Stimulated activated CD4-positive, alpha-beta T cell treated with anti-CD3 and anti-CD28 coated beads, TNF-alpha, amount 100 ng/mL, for 24 hours (primary cell): ENCODE data around the gene HOXA11.

Experiments used
- DNase-seq, 3 experiments: peaks; one replicate each; pipeline ENCODE4 v3.0.0-alpha.2; 2020; ENCODE audit warnings: low read depth in 3 of 3

Gene HOXA11

DNA sequence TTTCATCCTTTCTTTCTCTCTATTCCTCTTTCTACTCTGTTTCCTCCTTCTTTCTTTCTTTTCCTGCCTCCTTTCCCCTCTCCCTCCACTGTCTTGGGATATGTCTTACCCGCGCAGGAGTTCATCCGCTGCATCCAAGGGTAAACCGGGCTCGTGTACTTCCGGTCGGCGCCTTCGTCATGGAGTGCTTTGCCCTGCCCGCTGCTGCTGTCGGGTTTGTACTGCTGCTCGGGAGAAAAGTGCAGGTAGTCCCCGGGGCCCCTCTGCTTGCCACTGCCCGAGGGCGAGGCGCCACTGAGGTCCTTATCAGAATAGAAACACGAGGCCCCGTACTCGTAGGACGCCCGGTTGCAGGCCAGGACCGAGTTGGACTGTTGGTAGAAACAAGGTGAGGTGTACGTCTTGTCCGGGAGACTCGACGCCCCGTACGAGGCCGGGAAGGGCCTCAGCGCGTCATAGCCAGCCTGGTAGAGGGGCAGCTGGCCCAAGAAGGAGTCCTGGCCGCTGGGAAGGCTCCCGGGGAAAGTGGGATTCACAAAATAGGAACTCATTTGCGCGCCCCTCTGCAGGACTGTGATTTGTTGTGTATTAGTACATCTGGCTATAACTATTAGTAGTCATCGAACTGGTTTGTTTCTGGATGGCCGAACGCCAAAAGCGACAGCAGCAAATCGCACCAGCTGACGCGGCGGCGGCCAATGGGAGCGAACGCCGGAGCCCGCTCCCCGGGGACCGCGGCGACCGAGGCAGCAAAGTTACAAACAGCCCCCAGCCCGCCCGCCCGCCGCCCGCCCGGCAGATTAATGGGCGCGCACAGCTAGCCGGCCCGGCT, 37.6 kb downstream of the HOXA11 start, which contains the start of gene HOXA6:
Gene HOXA6, minus strand, starts transcription at position 576 of the 832 bp plus-strand sequence. Its CDS starts 25 bp downstream, at position 551.
- no peak for DNase-seq

- DNase-seq = no peak
Observed at GRCh38 chr7:27146491-27147198, 38.4 kb downstream of the HOXA11 start.

- DNase-seq = no peak
Observed at GRCh38 chr7:27145914-27146412, 39.1 kb downstream of the HOXA11 start.

GRCh38 chr7:27145165-27145913, 39.7 kb downstream of the HOXA11 start:
- DNase-seq = no peak

DNA sequence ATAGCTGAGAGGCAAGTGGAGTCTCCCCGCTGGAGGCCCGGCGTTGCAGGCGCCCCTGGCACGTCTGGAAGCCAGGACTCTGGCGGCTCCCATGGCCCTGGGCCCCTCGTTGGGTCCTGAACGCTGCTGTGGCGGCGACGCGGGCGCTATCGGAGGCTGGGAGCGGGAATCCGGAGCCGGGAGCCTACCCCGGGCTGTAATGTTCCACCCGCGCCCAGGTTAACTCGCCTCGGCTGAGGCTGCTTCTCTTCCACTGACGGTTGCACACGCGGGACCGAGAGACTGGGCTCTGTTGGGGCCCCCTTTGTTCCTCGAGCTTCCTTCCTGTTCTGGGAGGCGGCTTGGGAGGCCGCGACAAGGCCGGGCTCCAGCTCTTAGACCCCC, 40.3 kb downstream of the HOXA11 start:
- DNase-seq = no peak

DNA sequence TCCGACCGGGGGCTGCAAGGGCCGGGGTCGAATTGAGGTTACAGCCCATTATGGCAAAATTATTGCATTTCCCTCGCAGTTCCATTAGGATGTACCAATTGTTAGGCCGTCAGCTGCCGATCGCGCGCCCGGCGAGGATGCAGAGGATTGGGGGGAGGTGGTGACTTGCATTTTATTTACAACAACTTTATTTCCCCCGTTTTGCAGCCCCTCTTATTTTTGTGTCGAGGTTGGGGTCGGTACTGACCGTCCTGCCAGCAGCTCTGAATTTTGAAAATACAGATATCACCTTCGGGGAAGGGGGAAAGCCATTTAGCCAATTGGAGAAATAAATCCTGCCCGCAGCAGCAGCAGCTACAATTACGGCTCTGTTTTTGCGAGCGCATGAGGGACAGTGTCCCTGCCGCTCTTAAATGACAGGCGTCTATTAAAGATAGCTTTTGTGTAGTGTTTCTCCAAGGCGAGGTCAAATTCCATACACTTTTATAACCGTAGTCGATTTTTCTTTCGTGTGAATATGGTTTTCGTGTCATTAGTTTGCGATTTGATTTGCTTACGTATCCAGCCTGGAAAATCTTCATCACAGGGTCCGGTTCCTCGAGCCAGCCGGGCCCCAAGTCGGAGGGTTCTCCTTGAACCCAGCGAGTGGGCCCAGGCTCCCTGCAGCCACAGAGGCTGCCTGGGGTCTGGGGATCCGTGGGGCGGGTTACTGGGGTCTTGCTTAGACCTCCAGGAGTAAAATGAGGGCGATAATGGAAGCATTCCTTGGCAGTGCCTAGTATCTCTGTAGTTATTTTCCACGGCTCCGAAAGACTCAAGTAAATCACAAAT, 40.9 kb downstream of the HOXA11 start:
- no peak for DNase-seq

- no peak for DNase-seq
Observed at GRCh38 chr7:27143023-27143949, 41.7 kb downstream of the HOXA11 start, which contains the start of gene HOXA5. Gene HOXA5, minus strand, starts transcription at chr7:27143681. Its CDS starts 74 bp downstream, at chr7:27143607.

GRCh38 chr7:27142580-27143022, 42.4 kb downstream of the HOXA11 start:
- no peak for DNase-seq

DNA sequence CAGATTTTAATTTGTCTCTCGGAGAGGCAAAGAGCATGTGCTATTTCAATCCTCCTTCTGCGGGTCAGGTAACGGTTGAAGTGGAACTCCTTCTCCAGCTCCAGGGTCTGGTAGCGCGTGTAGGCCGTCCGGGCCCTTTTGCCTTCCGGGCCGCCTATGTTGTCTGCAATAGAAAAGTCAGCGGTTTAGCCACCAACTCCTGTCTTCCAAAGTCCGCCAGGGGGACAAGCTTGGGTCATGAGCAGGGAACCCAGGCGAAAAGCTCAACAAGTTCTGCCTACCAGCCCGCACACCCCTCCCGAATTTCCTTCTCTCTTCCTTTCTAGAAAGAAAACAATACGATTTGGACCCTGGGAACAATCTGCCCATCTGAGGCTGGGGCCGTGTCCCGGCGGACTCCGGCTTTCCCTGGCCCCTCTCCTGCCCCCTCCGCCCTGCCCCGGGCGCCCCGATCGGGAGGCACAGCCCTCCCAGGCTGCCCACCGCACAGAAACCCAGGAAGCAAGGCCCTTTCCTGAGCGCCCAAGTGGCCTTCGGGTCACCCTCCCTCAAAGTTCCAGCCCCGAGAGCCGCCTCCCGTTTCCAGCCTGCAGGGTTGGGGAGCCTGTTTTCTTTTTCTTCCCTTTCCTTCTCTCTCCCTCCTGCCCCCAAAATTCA, 43.0 kb downstream of the HOXA11 start:
- DNase-seq = no peak

DNA sequence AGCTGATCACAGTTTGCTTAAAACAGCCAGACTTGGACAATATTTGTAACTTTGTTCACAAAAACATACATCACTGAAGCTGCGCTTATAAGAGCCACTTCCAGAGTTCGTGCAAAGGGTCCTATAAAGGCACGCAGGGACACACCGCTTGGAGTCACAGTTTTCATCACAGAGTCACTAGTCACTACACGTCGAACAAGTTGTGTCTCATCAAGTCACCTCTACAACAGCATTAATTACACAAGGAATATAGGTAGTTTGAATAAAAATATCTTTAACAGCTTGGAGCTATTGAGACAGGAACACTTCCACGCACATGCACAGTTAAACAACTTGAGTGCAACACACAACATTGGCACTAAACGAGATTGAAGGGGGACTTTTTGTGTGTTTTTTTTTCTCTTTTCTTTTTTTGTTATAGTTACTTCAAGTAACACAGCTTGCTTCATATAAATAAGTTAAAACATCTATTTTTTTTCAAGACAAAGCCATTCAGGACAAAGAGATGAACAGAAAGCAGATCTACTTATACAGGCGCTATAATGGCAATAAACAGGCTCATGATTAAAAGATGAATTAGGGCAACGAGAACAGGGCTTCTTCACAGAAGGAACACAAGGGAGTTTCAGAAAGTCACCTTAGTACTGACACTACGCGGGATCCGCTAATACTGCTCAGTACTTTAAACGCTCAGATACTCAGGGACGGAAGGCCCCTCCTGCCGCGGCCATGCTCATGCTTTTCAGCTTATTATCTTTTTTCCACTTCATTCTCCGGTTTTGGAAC, 43.7 kb downstream of the HOXA11 start:
- DNase-seq = no peak

GRCh38 chr7:27140126-27140857, 44.7 kb downstream of the HOXA11 start:
- DNase-seq = no peak

DNA sequence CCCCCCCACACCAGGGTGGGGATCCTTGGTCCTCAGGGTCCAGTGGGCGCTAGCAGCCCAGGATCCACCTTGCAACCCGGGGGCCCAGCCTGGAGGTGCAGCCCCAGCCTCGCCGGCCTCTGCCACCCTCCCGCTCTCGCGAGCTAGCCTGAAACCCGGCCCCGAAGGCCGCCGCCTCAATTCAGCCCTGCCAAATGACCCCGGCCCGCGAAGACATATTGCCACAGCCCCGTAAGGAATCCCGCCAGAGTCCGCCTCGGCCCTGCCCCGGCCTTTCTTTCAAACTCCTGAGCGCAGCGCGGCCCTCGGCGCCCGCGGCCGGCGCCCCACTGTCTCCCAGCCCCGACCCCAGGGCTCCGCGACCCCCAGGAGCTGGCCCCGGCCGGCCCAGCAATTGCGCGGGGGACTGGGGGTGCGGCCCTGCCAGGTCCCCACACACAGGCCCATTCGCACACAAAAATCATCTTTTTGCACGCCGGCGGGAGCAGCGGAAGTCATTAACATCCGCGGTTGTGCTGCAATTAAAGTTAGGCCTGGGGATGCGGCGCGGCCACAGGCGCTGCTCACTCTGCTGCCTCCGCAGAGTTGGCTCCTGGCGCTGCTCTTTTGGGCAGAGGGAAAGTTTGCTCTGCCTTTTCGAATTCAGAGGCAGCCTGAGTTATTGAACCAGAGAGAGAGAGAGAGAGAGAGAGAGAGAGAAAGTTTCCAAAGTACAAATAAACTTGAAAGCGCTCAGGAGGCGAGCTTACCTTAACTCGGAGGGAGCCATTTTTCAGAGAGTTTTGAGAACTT, 45.5 kb downstream of the HOXA11 start:
- no peak for DNase-seq

- DNase-seq = no peak
Observed at GRCh38 chr7:27138985-27139333, 46.1 kb downstream of the HOXA11 start.

- no peak for DNase-seq
Observed at GRCh38 chr7:27138472-27138871, 46.6 kb downstream of the HOXA11 start.

DNA sequence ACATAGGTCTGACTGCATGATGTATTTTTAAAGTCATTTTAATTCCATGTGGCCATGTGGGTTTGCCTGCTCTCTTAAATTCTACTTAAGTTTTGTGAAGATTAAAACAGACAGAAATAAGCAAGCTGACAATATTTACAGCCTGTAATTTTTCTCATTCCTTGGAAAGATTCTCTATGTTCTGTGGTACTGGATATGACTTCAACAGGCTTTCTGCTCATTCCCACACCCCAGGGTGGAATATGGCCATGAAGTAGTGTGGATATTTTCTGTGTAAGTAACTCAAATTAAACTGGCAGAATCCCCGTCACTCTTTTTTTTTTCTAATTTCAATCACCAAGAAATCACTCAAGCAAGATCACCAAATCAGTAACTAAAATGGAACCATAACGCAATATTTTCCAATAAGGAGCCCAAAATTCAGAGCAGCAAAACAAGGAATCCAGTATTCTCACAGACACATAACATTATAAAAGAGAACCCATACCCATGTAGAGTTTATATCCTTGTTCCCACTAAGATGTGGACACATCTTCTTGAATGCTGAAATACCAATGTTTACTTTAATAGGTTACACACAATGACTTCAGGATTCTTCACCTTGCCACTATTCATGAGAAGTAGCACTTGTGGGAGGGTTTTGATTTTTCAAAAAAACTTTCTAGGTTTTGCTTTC, 47.3 kb downstream of the HOXA11 start:
- no peak for DNase-seq

GRCh38 chr7:27134392-27134791, 50.6 kb downstream of the HOXA11 start:
- DNase-seq = no peak
